HepG2 (cell line): ENCODE measurements around the gene ACACA. TPM values are rescaled to one million over a fixed set of nuclear protein-coding genes. Genes with fewer than 3 reads are reported as not detected.

Experiments
- AGO2 ChIP-seq: fragments of 200-400 bp; formaldehyde crosslinking; optimal IDR thresholded peaks from 2 replicates; pipeline ENCODE3; 2017; ENCODE audit warnings: mild to moderate bottlenecking, low read depth, low read length, moderate library complexity
- ARNTL ChIP-seq: sonication (generic); formaldehyde crosslinking; IDR thresholded peaks from 2 replicates; pipeline ENCODE4 v1.4.0; 2020; ENCODE audit warnings: mild to moderate bottlenecking, missing genetic modification reagents
- BRCA1 ChIP-seq: sonication (generic); formaldehyde crosslinking; IDR thresholded peaks from 2 replicates; pipeline ENCODE4 v1.4.0; 2020; ENCODE audit warnings: missing genetic modification reagents
- CENPX ChIP-seq: sonication (generic); formaldehyde crosslinking; IDR thresholded peaks from 2 replicates; pipeline ENCODE4 v1.9.0; 2021; ENCODE audit warnings: mild to moderate bottlenecking, missing genetic modification reagents, moderate library complexity
- E2F5 ChIP-seq: sonication (generic); formaldehyde crosslinking; conservative IDR thresholded peaks from 2 replicates; pipeline ENCODE4 v1.4.0; 2020; ENCODE audit warnings: missing genetic modification reagents
- GABPB1 ChIP-seq: IDR thresholded peaks from 2 replicates; pipeline ENCODE4 v1.6.1; 2016; ENCODE audit warnings: mild to moderate bottlenecking, missing genetic modification reagents, moderate library complexity, missing compliant biosample characterization
- GATAD2A ChIP-seq: IDR thresholded peaks from 2 replicates; pipeline ENCODE4 v1.6.1; 2016
- GTF3A ChIP-seq: sonication (generic); formaldehyde crosslinking; conservative IDR thresholded peaks from 2 replicates; pipeline ENCODE4 v1.4.0; 2020; ENCODE audit warnings: mild to moderate bottlenecking, missing genetic modification reagents
- IRF1 ChIP-seq: sonication (generic); formaldehyde crosslinking; IDR thresholded peaks from 2 replicates; pipeline ENCODE4 v1.4.0; 2020; ENCODE audit warnings: low read depth, mild to moderate bottlenecking, missing genetic modification reagents
- KLF15 ChIP-seq: sonication (generic); formaldehyde crosslinking; IDR thresholded peaks from 2 replicates; pipeline ENCODE4 v1.8.1; 2023; ENCODE audit warnings: borderline replicate concordance, mild to moderate bottlenecking, inconsistent platforms, missing genetic modification reagents, mixed read lengths
- KMT2A ChIP-seq: sonication (generic); formaldehyde crosslinking; IDR thresholded peaks from 2 replicates; pipeline ENCODE4 v1.4.0; 2020; ENCODE audit warnings: missing genetic modification reagents
- MBNL3 ChIP-seq: fragments of 250-450 bp; sonication (Bioruptor Pico); conservative IDR thresholded peaks from 2 replicates; pipeline ENCODE4 v1.8.0; 2022; ENCODE audit warnings: mild to moderate bottlenecking, inconsistent platforms
- MLX ChIP-seq: IDR thresholded peaks from 2 replicates; pipeline ENCODE4 v1.6.1; 2016
- PITX1 ChIP-seq: sonication (generic); formaldehyde crosslinking; IDR thresholded peaks from 2 replicates; pipeline ENCODE4 v1.5.1; 2020; ENCODE audit warnings: mild to moderate bottlenecking, missing genetic modification reagents
- RFX3 ChIP-seq: IDR thresholded peaks from 2 replicates; pipeline ENCODE4 v1.6.1; 2016; ENCODE audit warnings: missing biosample characterization, missing genetic modification reagents
- RXRA ChIP-seq: sonication (generic); formaldehyde crosslinking; IDR thresholded peaks from 2 replicates; pipeline ENCODE4 v1.5.1; 2020; ENCODE audit warnings: missing genetic modification reagents
- SETDB1 ChIP-seq: sonication (generic); formaldehyde crosslinking; IDR thresholded peaks from 2 replicates; pipeline ENCODE4 v1.5.1; 2020; ENCODE audit warnings: missing genetic modification reagents, mild to moderate bottlenecking, borderline replicate concordance
- SMAD3 ChIP-seq: sonication (generic); formaldehyde crosslinking; IDR thresholded peaks from 2 replicates; pipeline ENCODE4 v1.4.0; 2020; ENCODE audit warnings: missing genetic modification reagents
- TAF1 ChIP-seq: sonication (generic); formaldehyde crosslinking; IDR thresholded peaks from 2 replicates; pipeline ENCODE4 v1.4.0; 2020; ENCODE audit warnings: missing genetic modification reagents
- ZEB1 ChIP-seq: IDR thresholded peaks from 2 replicates; pipeline ENCODE4 v1.6.1; 2012; ENCODE audit warnings: mild to moderate bottlenecking, low read depth, inconsistent platforms; ENCODE audit not compliant: insufficient replicate concordance
- ZFP90 ChIP-seq: sonication (generic); formaldehyde crosslinking; IDR thresholded peaks from 2 replicates; pipeline ENCODE4 v1.8.0; 2022; ENCODE audit warnings: missing genetic modification reagents, mild to moderate bottlenecking, inconsistent platforms, borderline replicate concordance
- ZNF20 ChIP-seq: sonication (generic); formaldehyde crosslinking; IDR thresholded peaks from 2 replicates; pipeline ENCODE4 v1.4.0; 2020; ENCODE audit warnings: mild to moderate bottlenecking, moderate library complexity, missing genetic modification reagents
- ZNF235 ChIP-seq: sonication (generic); formaldehyde crosslinking; IDR thresholded peaks from 2 replicates; pipeline ENCODE4 v1.8.1; 2023; ENCODE audit warnings: mild to moderate bottlenecking, missing genetic modification reagents, borderline replicate concordance
- ZNF264 ChIP-seq: sonication (generic); formaldehyde crosslinking; IDR thresholded peaks from 2 replicates; pipeline ENCODE4 v1.4.0; 2020; ENCODE audit warnings: missing genetic modification reagents
- ZNF343 ChIP-seq: sonication (generic); formaldehyde crosslinking; IDR thresholded peaks from 2 replicates; pipeline ENCODE4 v1.4.0; 2020; ENCODE audit warnings: mild to moderate bottlenecking, missing genetic modification reagents
- ZNF350 ChIP-seq: sonication (generic); formaldehyde crosslinking; IDR thresholded peaks from 2 replicates; pipeline ENCODE4 v1.4.0; 2020; ENCODE audit warnings: mild to moderate bottlenecking, low read depth, missing genetic modification reagents, borderline replicate concordance
- ZNF460 ChIP-seq: sonication (generic); formaldehyde crosslinking; IDR thresholded peaks from 2 replicates; pipeline ENCODE4 v1.5.1; 2020; ENCODE audit warnings: missing genetic modification reagents, mild to moderate bottlenecking, borderline replicate concordance
- ZNF543 ChIP-seq: sonication (generic); formaldehyde crosslinking; IDR thresholded peaks from 2 replicates; pipeline ENCODE4 v1.4.0; 2020; ENCODE audit warnings: mild to moderate bottlenecking, missing genetic modification reagents
- ZNF7 ChIP-seq: IDR thresholded peaks from 2 replicates; pipeline ENCODE4 v1.6.1; 2016; ENCODE audit warnings: missing biosample characterization, missing genetic modification reagents
- ZNF83 ChIP-seq: sonication (generic); formaldehyde crosslinking; IDR thresholded peaks from 2 replicates; pipeline ENCODE4 v1.4.0; 2020; ENCODE audit warnings: missing genetic modification reagents, mild to moderate bottlenecking, borderline replicate concordance
- polyA plus RNA-seq, 8 experiments: library from polyadenylated mRNA; depleted of rRNA in 3 of 8; stranded (reverse) in 7 of 8; unstranded in 1 of 8; fragments of >200 nt; fragmentation: Illumina TruSeq in 4 of 8; extraction: Trizol in 4 of 8; gene quantifications; 2 replicates each; pipeline versions ENCODE4 v1.2.1 to v1.2.3, GENCODE V29; 2011 to 2016; ENCODE audit warnings: low read depth in 4 of 8, missing spikeins in 1 of 8, mixed read lengths in 1 of 8; ENCODE audit not compliant: insufficient read depth in 1 of 8
- total RNA-seq, 5 experiments: library from RNA; depleted of rRNA; stranded (reverse); fragments of >200 nt; fragmentation: Illumina TruSeq; extraction: Trizol; gene quantifications; 2 replicates each; pipeline ENCODE4 v1.2.3, GENCODE V29; 2016; ENCODE audit warnings: low read depth in 1 of 5

Gene ACACA
- total and polyA plus RNA-seq, 2 of the 13 experiments (the other 11 are each of a cell fraction or from before 2014, with no cell fraction given): 39.2 to 47.2 TPM

- TF ChIP-seq ZEB1 (no peak), ZNF350 (CRISPR knock-in tag) (peak; percentile 21; the same call in 1 of the 2 replicates), PITX1 (CRISPR knock-in tag) (0 out of 2 replicates have a peak, but pooled peaks have one; percentile 30), ZNF343 (CRISPR knock-in tag) (no peak; the same call in 1 of the 2 replicates), TAF1 (CRISPR knock-in tag) (peak; percentile 71; the same call in 1 of the 2 replicates), ZNF264 (peak; percentile 77), GTF3A (CRISPR knock-in tag) (0 out of 2 replicates have a peak, but pooled peaks have one; percentile 21), GATAD2A (CRISPR knock-in tag) (no peak), MBNL3 (CRISPR knock-in tag) (no peak), ZNF235 (CRISPR knock-in tag) (0 out of 2 replicates have a peak, but pooled peaks have one; percentile 55), ARNTL (CRISPR knock-in tag) (peak; percentile 59; the same call in 1 of the 2 replicates), ZNF543 (peak; percentile 64; the same call in 1 of the 2 replicates), RFX3 (CRISPR knock-in tag) (no peak), ZNF83 (no peak), KMT2A (peak; percentile 76; the same call in 1 of the 2 replicates), IRF1 (CRISPR knock-in tag) (no peak), GABPB1 (CRISPR knock-in tag) (peak; percentile 84), MLX (CRISPR knock-in tag) (peak; percentile 30; the same call in 1 of the 2 replicates), RXRA (CRISPR knock-in tag) (peak; percentile 99), ZNF460 (no peak), CENPX (CRISPR knock-in tag) (no peak), E2F5 (CRISPR knock-in tag) (no peak), BRCA1 (no peak), KLF15 (CRISPR knock-in tag) (0 out of 2 replicates have a peak, but pooled peaks have one; percentile 23), ZNF20 (CRISPR knock-in tag) (peak; percentile 69; the same call in 1 of the 2 replicates), AGO2 (peak; percentile 92), ZFP90 (peak; percentile 76; the same call in 1 of the 2 replicates), SETDB1 (no peak), SMAD3 (CRISPR knock-in tag) (no peak), ZNF7 (no peak)
Measured at GRCh38 chr17:37358830-37359681, 47.6 kb downstream of the ACACA start (continued).
